GM20431 (cell line): Measurements from ENCODE around the gene LEMD1.

Source experiments
- in situ Hi-C: fragments of 300-500 bp; cut with MseI, MboI; formaldehyde crosslinking; loops from one replicate; pipeline ENCODE4 v1.15.0; 2020; ENCODE audit warnings: low sequenced_read_pairs; ENCODE audit not compliant: unreplicated experiment

LEMD1 gene

GRCh38 chr1:205359771-205360565 is 61.9 kb downstream of the LEMD1 start:
- in situ Hi-C loops: no loop called here

GRCh38 chr1:205358579-205358978 is 63.3 kb downstream of the LEMD1 start:
- in situ Hi-C loops: no loop called here

GRCh38 chr1:205357567-205357966 is 64.3 kb downstream of the LEMD1 start:
- in situ Hi-C loops: no loop called here

GRCh38 chr1:205356440-205357139 is 65.3 kb downstream of the LEMD1 start, which contains the start of gene KLHDC8A:
TSS of gene KLHDC8A (minus strand) at chr1:205356922. CDS start at chr1:205343604, 13,318 bp downstream.
- in situ Hi-C loops: no loop called here

DNA sequence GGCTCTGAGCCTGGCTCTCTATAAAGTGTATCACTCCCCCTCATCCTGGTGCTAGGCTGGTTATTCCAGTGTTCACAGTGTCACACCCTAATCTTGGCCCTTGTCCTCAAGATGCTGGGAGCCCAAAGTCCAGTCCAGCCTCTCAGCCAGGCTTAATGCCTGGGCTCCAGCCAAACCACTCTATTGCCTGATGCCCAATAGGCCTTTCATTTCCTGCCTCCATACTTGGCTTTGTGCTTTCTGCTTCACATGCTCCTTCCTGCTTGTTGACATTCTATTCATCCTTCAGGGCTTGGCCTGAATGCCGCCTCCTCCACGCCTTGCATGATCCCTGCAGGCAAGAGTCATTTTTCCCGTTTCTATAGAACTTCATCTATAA is 66.8 kb downstream of the LEMD1 start:
- in situ Hi-C loops: no loop called here

GRCh38 chr1:205354259-205355074 is 67.4 kb downstream of the LEMD1 start:
- in situ Hi-C loops: no loop called here

DNA sequence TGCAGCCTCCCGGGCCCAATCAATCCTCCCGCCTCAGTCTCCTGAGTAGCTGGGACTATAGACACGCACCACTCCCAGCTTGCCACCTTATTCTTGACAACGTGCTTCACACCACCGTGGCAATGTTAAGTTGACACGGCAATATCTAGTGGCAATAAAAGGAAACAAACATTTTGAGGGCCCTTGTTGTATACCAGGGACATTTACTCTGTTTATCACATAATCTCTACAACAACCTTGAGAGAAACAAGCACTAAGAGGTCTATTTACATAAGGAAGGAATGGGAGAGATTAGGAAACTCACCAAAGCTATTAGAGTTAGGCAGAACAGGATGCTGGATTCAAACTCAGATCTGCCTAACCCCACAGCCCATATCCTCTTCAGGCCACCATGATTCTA is 68.2 kb downstream of the LEMD1 start:
- in situ Hi-C loops: no loop called here

DNA sequence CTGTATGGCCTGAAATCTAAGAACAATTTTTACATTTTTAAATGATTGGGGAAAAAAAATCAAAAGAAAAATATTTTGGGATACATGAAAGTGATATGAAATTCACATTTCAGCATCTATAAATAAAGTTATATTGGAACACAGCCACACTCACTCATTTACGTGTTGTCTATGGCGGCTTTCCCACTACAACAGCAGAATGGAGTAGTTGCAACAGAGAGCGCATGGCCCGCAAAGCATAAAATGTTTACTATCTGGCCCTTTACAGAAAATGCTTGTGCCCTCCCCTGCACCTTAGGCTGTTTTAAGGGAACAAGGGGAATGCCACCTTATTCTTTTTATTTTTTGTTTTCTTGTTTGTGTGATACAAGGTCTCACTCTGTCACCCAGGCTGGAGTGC is 68.7 kb downstream of the LEMD1 start:
- in situ Hi-C loops: no loop called here

- in situ Hi-C loops: no loop called here
These were observed 69.7 kb downstream of the LEMD1 start for GRCh38 chr1:205351984-205352713.

DNA sequence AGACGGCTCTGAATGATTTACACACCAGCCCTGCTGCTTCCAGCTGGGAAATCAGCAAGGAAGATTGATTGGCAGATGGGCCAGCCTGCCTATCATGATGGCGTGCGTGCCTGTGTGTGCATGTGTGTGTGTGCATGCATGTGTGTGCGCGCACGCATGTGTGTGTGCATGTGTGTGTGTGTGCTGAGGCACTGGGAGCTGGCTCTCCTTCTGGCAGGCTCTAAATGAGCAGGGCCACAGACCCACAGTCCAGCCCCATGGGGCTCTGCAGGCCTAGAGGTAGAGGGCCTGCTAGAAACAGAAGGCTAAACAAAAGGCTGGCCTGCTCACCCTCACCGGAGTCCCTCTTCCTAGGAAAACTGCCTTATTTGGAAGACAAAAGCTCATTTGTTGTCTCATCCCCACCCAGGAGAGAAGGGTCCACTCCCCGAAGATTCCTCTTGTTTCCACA is 71.1 kb downstream of the LEMD1 start:
- in situ Hi-C loops: no loop called here

DNA sequence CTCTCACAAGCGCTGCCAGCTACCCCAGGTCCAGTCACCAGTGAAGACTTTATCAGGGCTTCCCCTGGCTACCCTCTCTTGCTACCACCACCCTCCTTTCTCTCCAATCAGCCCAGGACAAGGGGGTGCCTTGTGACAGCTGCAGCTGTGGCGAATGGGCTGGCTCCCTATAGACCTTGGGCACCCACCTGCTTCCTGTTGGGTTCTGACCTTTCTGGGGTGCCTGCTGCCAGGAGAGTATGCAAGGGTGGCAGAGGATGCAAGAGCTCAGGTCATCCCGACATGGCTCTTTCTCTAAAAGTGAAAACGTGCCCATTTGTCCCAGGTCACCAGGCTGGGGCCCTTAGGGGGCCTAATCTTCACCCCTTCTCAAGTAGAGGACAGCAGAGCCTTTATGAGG is 71.7 kb downstream of the LEMD1 start:
- in situ Hi-C loops: no loop called here

- in situ Hi-C loops: no loop called here
These were observed 73.0 kb downstream of the LEMD1 start for GRCh38 chr1:205348554-205349487.

GRCh38 chr1:205346956-205347574 is 74.8 kb downstream of the LEMD1 start:
- in situ Hi-C loops: no loop called here

GRCh38 chr1:205345761-205346160 is 76.1 kb downstream of the LEMD1 start:
- in situ Hi-C loops: no loop called here

- in situ Hi-C loops: no loop called here
These were observed 77.6 kb downstream of the LEMD1 start for GRCh38 chr1:205344066-205344928.

- in situ Hi-C loops: no loop called here
These were observed 78.3 kb downstream of the LEMD1 start for GRCh38 chr1:205343431-205344065.

GRCh38 chr1:205342986-205343385 is 78.9 kb downstream of the LEMD1 start:
- in situ Hi-C loops: no loop called here
